ENCODE measurements around the gene TTBK2.
A peak's percentile ranks its signal among the peaks of the same experiment; 100 is the strongest.
"Not testable (repeated sequence)": the region's sequence is repeated elsewhere in the genome, so short reads cannot be mapped to it uniquely, and the experiment has no call there.

TTBK2 gene

DNA sequence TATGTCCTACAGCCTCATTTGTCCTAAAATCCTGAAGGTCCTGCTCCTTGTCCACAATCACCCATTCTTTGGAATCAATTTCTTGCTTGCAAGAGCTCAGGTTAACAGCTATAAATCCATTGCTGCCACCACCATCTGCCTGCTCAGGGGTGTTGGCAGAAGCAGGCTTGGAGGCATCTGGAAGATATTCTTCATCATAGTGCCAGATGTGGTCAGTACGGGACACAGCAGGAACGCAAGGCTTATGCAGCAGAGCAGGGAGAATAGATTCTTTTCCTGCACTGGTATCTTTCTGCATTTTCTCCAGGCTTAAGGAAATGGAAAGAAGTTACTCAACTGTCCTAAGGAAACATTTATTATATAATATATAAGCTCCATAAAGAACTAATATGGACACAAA lies 145.2 kb downstream of the TTBK2 start:
- H3K4me3 ChIP-seq (ENCODE audit: low read depth in 1 of 5, low read length in 5 of 5): no peak overlapping the region

DNA sequence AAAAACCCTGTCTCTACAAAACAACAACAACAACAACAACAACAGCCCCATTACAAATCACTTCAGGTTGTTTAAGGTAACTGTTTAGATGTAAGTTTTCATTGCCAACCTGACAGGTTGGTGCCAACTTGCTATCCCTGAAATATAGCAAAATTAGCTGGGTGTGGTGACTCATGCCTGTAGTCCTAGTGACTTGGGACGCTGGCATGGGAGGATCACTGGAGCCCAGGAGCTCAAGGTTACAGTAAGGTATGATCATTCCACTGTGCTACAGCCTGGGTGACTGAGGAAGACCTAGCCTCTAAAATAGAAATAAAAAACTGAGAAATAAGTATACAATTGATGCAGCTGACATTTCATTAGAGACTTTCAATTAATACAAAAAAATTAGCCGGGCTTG lies 147.7 kb downstream of the TTBK2 start:
- Histone ChIP-seq H3K9me3 (ENCODE audit: control insufficient read depth in 5 of 5, low read length in 5 of 5) (no peaks in the 10 kb centered on the region), H3K4me3 (ENCODE audit: low read depth in 1 of 5, low read length in 5 of 5) (no peak overlapping the region), H3K27me3 (ENCODE audit: control insufficient read depth in 5 of 5, insufficient read depth in 4 of 5, low read length in 5 of 5) (no peaks in the 10 kb centered on the region), H3K9ac (ENCODE audit: low read length in 5 of 5) (no peak overlapping the region), H3K27ac (ENCODE audit: low read depth, low read length) (no peak overlapping the region), H3K36me3 (ENCODE audit: control insufficient read depth in 5 of 5, insufficient read depth in 5 of 5, low read length in 5 of 5) (peaks cover 11 to 17% (median 16%) of the 10 kb centered on the region in 5 donors), H3K4me1 (ENCODE audit: control insufficient read depth in 5 of 5, insufficient read depth in 5 of 5, low read length in 5 of 5) (peaks cover 0 to 33% (median 24%) of the 10 kb centered on the region in 5 donors)

More for the DNA sequence above, 145.2 kb downstream of the TTBK2 start:
- no peak overlapping the region for H3K27ac ChIP-seq (ENCODE audit: low read depth, low read length)
- no peaks in the 10 kb centered on the region for H3K9me3 ChIP-seq (ENCODE audit: control insufficient read depth in 5 of 5, low read length in 5 of 5)
- H3K4me1 ChIP-seq (ENCODE audit: control insufficient read depth in 5 of 5, insufficient read depth in 5 of 5, low read length in 5 of 5): peaks cover 0 to 31% (median 22%) of the 10 kb centered on the region in 5 donors
- peaks cover 11 to 17% (median 16%) of the 10 kb centered on the region in 5 donors for H3K36me3 ChIP-seq (ENCODE audit: control insufficient read depth in 5 of 5, insufficient read depth in 5 of 5, low read length in 5 of 5)
- no peaks in the 10 kb centered on the region for H3K27me3 ChIP-seq (ENCODE audit: control insufficient read depth in 5 of 5, insufficient read depth in 4 of 5, low read length in 5 of 5)
- no peak overlapping the region for H3K9ac ChIP-seq (ENCODE audit: low read length in 5 of 5)

GRCh38 chr15:42772144-42772543 lies 148.4 kb downstream of the TTBK2 start:
- no peaks in the 10 kb centered on the region for H3K9me3 ChIP-seq (ENCODE audit: control insufficient read depth in 5 of 5, low read length in 5 of 5)
- peaks cover 11 to 17% (median 16%) of the 10 kb centered on the region in 5 donors for H3K36me3 ChIP-seq (ENCODE audit: control insufficient read depth in 5 of 5, insufficient read depth in 5 of 5, low read length in 5 of 5)
- no peaks in the 10 kb centered on the region for H3K27me3 ChIP-seq (ENCODE audit: control insufficient read depth in 5 of 5, insufficient read depth in 4 of 5, low read length in 5 of 5)
- no peak overlapping the region for H3K27ac ChIP-seq (ENCODE audit: low read depth, low read length)
- peaks cover 0 to 33% (median 24%) of the 10 kb centered on the region in 5 donors for H3K4me1 ChIP-seq (ENCODE audit: control insufficient read depth in 5 of 5, insufficient read depth in 5 of 5, low read length in 5 of 5)
- H3K9ac ChIP-seq (ENCODE audit: low read length in 5 of 5): no peak overlapping the region
- peak overlapping the region in 1 of 5 donors; percentile 26 for H3K4me3 ChIP-seq (ENCODE audit: low read depth in 1 of 5, low read length in 5 of 5)

DNA sequence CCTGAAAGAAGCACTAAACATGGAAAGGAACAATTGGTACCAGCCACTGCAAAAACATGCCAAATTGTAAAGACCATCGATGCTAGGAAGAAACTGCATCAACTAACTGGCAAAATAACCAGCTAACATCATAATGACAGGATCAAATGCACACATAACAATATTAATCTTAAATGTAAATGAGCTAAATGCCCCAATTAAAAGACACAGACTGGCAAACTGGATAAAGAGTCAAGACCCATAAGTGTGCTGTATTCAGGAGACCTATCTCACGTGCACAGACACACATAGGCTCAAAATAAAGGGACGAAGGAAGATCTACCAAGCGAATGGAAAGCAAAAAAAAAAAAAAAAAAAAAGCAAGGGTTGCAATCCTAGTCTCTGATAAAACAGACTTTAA lies 154.5 kb downstream of the TTBK2 start:
- not testable (repeated sequence) for H3K27me3 ChIP-seq (ENCODE audit: control insufficient read depth in 5 of 5, insufficient read depth in 4 of 5, low read length in 5 of 5); H3K36me3 ChIP-seq (ENCODE audit: control insufficient read depth in 5 of 5, insufficient read depth in 5 of 5, low read length in 5 of 5); H3K9me3 ChIP-seq (ENCODE audit: control insufficient read depth in 5 of 5, low read length in 5 of 5); H3K4me3 ChIP-seq (ENCODE audit: low read depth in 1 of 5, low read length in 5 of 5); H3K4me1 ChIP-seq (ENCODE audit: control insufficient read depth in 5 of 5, insufficient read depth in 5 of 5, low read length in 5 of 5); H3K9ac ChIP-seq (ENCODE audit: low read length in 5 of 5); H3K27ac ChIP-seq (ENCODE audit: low read depth, low read length)

- H3K27ac ChIP-seq (ENCODE audit: low read depth, low read length); H3K27me3 ChIP-seq (ENCODE audit: control insufficient read depth in 5 of 5, insufficient read depth in 4 of 5, low read length in 5 of 5); H3K4me3 ChIP-seq (ENCODE audit: low read depth in 1 of 5, low read length in 5 of 5); H3K9ac ChIP-seq (ENCODE audit: low read length in 5 of 5); H3K36me3 ChIP-seq (ENCODE audit: control insufficient read depth in 5 of 5, insufficient read depth in 5 of 5, low read length in 5 of 5); H3K4me1 ChIP-seq (ENCODE audit: control insufficient read depth in 5 of 5, insufficient read depth in 5 of 5, low read length in 5 of 5): not testable (repeated sequence)
- H3K9me3 ChIP-seq (ENCODE audit: control insufficient read depth in 5 of 5, low read length in 5 of 5): peaks cover 0 to 10% (median 5%) of the 10 kb centered on the region in 5 donors
These were observed 156.3 kb downstream of the TTBK2 start for GRCh38 chr15:42764154-42764731.

DNA sequence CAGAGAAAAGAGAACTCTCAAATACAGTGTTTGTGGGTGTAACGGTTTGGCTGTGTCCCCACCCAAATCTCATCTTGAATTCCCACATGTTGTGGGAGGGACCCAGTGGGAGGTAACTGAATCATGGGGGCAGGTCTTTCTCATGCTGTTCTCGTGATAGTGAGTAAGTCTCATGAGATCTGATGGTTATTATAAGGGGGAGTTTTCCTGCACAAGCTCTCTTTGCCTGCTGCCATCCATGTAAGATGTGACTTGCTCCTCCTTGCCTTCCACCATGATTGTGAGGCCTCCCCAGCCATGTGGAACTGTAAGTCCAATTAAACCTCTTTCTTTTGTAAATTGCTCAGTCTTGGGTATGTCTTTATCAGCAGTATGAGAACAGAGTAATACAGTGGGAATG lies 158.8 kb downstream of the TTBK2 start:
- H3K36me3 ChIP-seq (ENCODE audit: control insufficient read depth in 5 of 5, insufficient read depth in 5 of 5, low read length in 5 of 5); H3K4me1 ChIP-seq (ENCODE audit: control insufficient read depth in 5 of 5, insufficient read depth in 5 of 5, low read length in 5 of 5); H3K27ac ChIP-seq (ENCODE audit: low read depth, low read length); H3K4me3 ChIP-seq (ENCODE audit: low read depth in 1 of 5, low read length in 5 of 5); H3K27me3 ChIP-seq (ENCODE audit: control insufficient read depth in 5 of 5, insufficient read depth in 4 of 5, low read length in 5 of 5); H3K9ac ChIP-seq (ENCODE audit: low read length in 5 of 5): not testable (repeated sequence)
- peaks cover 0 to 10% (median 5%) of the 10 kb centered on the region in 5 donors for H3K9me3 ChIP-seq (ENCODE audit: control insufficient read depth in 5 of 5, low read length in 5 of 5)

DNA sequence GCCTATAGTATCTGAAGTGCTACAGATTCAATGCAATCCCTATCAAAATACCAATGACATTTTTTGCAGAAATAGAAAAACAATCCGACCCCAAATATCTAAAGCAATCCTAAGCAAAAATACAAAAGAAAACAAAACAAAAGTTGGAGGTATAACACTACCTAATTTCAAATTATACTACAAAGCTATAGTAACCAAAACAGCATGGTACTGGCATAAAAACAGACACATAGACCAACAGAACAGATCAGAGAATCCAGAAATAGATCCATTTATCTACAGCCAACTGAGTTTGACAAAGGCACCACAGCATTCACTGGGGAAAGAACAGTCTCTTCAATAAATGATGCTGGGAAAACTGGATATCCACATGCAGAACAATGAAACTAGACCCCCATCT lies 159.8 kb downstream of the TTBK2 start:
- Histone ChIP-seq H3K36me3 (ENCODE audit: control insufficient read depth in 5 of 5, insufficient read depth in 5 of 5, low read length in 5 of 5) (no peaks in the 10 kb centered on the region), H3K9me3 (ENCODE audit: control insufficient read depth in 5 of 5, low read length in 5 of 5) (peaks cover 0 to 10% (median 5%) of the 10 kb centered on the region in 5 donors), H3K27ac (ENCODE audit: low read depth, low read length) (no peak overlapping the region), H3K27me3 (ENCODE audit: control insufficient read depth in 5 of 5, insufficient read depth in 4 of 5, low read length in 5 of 5) (no peaks in the 10 kb centered on the region), H3K4me1 (ENCODE audit: control insufficient read depth in 5 of 5, insufficient read depth in 5 of 5, low read length in 5 of 5) (no peaks in the 10 kb centered on the region), H3K9ac (ENCODE audit: low read length in 5 of 5) (no peak overlapping the region), H3K4me3 (ENCODE audit: low read depth in 1 of 5, low read length in 5 of 5) (no peak overlapping the region)

DNA sequence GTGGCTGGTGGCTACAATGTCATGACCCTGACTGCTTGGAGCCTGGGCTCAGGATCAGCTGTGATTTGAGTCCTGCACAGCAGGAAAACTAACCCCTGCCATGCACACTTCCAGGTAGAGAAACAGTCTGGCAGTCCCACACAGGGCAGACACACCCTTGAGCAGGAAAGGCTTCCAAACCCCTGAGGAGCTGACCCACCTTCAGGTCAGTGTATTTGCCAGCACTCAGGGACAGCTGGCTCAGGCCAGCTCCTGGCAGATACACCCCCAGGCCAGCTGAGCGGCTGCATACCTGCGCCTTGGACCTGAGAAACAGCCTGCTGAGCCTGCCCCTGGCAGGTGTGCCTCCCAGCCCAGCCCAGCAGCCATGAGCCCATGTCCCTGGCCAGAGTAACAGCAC lies 161.5 kb downstream of the TTBK2 start:
- Histone ChIP-seq H3K36me3 (ENCODE audit: control insufficient read depth in 5 of 5, insufficient read depth in 5 of 5, low read length in 5 of 5) (no peaks in the 10 kb centered on the region), H3K4me1 (ENCODE audit: control insufficient read depth in 5 of 5, insufficient read depth in 5 of 5, low read length in 5 of 5) (no peaks in the 10 kb centered on the region), H3K27ac (ENCODE audit: low read depth, low read length) (no peak overlapping the region), H3K27me3 (ENCODE audit: control insufficient read depth in 5 of 5, insufficient read depth in 4 of 5, low read length in 5 of 5) (no peaks in the 10 kb centered on the region), H3K9ac (ENCODE audit: low read length in 5 of 5) (no peak overlapping the region), H3K9me3 (ENCODE audit: control insufficient read depth in 5 of 5, low read length in 5 of 5) (peaks cover 0 to 10% (median 5%) of the 10 kb centered on the region in 5 donors), H3K4me3 (ENCODE audit: low read depth in 1 of 5, low read length in 5 of 5) (no peak overlapping the region)

- H3K36me3 ChIP-seq (ENCODE audit: control insufficient read depth in 5 of 5, insufficient read depth in 5 of 5, low read length in 5 of 5): peaks cover 10 to 29% (median 22%) of the 10 kb centered on the region in 5 donors
These were observed 170.3 kb downstream of the TTBK2 start for GRCh38 chr15:42750306-42750705.

DNA sequence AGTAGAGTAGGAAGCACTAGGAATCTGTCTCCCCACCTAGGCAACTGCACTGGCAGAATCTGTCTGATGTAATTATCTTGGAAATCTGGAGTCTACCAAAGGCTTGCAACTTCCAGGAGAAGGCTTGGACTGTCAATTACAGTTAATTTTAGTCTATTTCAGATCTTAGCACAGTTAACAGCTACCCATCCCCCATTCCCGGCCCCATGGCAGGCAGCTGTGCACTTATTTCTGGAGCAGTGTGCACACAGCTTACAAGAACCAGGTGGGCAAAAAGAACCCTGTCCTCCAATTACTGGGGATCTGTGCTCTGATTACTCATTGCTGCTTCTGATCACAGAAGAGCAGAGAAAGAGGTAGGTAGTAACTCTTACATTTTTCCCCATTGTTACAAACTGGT lies 171.3 kb downstream of the TTBK2 start:
- Histone ChIP-seq H3K4me3 (ENCODE audit: low read depth in 1 of 5, low read length in 5 of 5) (no peak overlapping the region), H3K36me3 (ENCODE audit: control insufficient read depth in 5 of 5, insufficient read depth in 5 of 5, low read length in 5 of 5) (peaks cover 10 to 30% (median 23%) of the 10 kb centered on the region in 5 donors), H3K9me3 (ENCODE audit: control insufficient read depth in 5 of 5, low read length in 5 of 5) (peaks cover 0 to 3% (median 0%) of the 10 kb centered on the region in 5 donors), H3K27me3 (ENCODE audit: control insufficient read depth in 5 of 5, insufficient read depth in 4 of 5, low read length in 5 of 5) (no peaks in the 10 kb centered on the region), H3K27ac (ENCODE audit: low read depth, low read length) (no peak overlapping the region), H3K9ac (ENCODE audit: low read length in 5 of 5) (no peak overlapping the region), H3K4me1 (ENCODE audit: control insufficient read depth in 5 of 5, insufficient read depth in 5 of 5, low read length in 5 of 5) (no peaks in the 10 kb centered on the region)

More at GRCh38 chr15:42750306-42750705, 170.3 kb downstream of the TTBK2 start:
- no peak overlapping the region for H3K9ac ChIP-seq (ENCODE audit: low read length in 5 of 5)
- H3K4me1 ChIP-seq (ENCODE audit: control insufficient read depth in 5 of 5, insufficient read depth in 5 of 5, low read length in 5 of 5): no peaks in the 10 kb centered on the region
- no peak overlapping the region for H3K4me3 ChIP-seq (ENCODE audit: low read depth in 1 of 5, low read length in 5 of 5)
- H3K27me3 ChIP-seq (ENCODE audit: control insufficient read depth in 5 of 5, insufficient read depth in 4 of 5, low read length in 5 of 5): no peaks in the 10 kb centered on the region
- no peak overlapping the region for H3K27ac ChIP-seq (ENCODE audit: low read depth, low read length)
- peaks cover 0 to 3% (median 0%) of the 10 kb centered on the region in 5 donors for H3K9me3 ChIP-seq (ENCODE audit: control insufficient read depth in 5 of 5, low read length in 5 of 5)

Data from subcutaneous abdominal adipose tissue (tissue), 5 donors.